Measurements from ENCODE around the gene ADRA2B.
"Not testable (repeated sequence)": the region's sequence is repeated elsewhere in the genome, so short reads cannot be mapped to it uniquely, and the experiment has no call there.

The ADRA2B gene

DNA sequence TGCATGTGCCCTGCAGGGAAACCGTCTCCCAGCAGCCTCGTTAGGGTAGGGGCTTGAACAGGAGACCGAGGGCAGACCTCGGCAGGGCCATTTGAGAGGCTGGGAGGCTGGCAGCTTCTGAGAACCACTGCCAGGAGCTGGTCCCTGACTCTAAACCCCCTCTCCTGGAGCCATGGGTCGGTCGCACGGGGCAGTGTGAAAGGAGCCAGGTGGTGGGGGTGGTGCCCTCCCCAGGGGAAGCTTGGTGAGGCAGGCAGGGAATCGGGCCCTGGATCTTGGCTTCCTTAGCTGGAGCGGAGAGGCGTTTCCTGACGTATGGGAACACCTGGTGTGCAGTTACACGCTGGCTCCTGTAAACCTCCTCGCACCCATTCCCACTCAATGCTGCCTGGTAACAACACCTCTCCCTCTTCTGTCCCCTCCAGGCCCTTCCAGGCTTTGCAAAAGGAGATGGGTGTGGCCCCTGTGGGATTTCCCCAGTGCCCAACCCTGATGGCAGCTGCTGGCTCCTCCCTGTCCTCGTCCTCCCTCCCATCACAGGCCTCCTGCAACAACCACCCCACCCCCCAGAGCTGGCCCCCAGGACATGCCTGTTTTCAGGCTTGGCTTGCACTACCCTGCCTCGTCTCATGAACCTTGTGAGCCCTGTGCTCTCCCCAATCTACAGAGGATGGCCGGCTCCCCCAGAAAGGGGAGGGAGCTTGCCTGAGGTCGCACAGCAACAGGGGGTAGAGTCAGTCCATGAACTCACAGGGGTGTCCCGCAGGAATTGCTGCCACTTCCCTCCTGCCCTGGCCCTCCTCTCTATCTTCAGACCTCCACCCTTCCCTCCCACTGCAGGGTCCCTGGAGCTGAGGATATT, 24.4 kb downstream of the ADRA2B start:
- DNase-seq (ENCODE audit: insufficient read length, low spot score) (no peak), FAIRE-seq (no peak)

- DNase-seq (ENCODE audit: insufficient read length, low spot score), result no peak
- no peak for FAIRE-seq
These were observed 25.1 kb downstream of the ADRA2B start for GRCh38 chr2:96091141-96091710.

DNA sequence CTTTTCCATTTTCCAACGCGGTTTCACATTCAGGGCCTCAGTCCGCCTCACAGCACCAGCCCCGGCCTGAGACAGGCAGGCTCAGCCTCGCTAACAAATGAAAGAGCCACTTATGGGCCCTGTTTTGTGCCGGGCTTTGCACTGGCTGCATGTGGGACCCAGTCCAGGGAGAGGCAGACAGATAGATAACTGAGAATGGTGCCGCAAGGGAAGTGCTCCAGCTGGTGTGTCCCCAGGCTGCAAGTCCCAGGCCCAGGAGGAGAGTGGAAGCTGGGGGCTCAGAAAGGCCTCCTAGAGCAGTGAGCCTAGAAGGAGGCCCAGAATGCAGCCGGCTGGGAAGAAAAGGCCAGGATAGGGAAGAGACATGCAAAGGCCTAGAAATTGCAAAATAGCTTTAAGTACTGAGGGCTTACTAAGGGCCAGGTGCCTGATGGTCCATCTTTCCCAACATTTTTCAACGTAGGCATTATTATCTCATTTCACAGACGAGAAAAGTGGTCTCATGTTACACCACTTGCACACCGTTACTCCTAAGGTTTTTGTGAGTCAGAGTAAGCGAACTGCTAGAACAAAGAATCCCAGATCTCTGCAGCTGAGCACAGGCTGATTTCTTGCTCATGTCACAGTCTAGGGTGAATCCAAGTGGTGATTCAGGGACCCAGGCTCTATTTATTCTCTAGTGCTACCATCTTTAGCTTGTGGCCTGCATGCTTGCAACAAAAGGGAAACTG, 26.0 kb downstream of the ADRA2B start:
- FAIRE-seq, result no peak
- no peak for DNase-seq (ENCODE audit: insufficient read length, low spot score)

DNA sequence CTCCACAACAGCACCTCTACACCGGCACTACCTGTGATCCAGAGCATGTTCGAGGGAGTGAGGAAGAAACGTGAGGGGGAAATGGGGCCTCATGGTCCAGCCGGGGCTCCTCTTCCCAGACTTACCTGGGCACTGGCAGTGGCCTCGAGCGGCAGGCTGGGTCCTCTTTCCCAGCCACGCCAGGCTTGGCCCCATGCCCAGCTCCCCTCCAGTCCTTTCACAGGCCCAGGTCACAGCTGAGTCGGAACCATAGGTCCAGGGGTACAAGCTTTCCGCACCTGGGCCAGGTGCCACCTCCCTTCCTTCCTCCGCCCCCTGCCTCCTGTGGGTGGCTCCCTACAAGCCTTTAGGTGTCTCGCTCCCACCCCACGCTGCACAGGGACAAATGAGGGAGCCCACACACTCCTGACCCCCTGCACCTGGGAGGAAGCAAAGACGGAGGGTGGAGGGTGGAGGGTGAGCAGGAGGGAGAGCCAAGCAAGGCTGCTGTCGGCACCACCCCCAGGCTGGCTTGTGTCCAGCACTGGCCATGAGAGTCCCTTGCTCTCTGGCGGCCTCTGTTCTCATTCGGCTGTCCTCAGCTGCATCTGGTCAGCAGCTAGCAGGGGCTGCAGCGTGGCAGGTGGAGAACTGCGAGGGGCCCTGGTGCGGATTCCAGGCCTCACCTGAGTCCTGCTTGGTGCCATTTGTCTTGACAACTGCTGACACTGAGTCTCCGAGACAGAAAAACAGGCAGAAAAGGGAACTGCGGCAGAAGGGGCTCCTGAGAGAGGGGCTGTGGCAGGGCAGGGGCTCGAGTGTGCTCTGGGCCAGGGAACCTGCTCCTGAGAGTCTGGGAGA, 26.8 kb downstream of the ADRA2B start:
- DNase-seq (ENCODE audit: insufficient read length, low spot score) (no peak), FAIRE-seq (no peak)

GRCh38 chr2:96088340-96089335, 27.7 kb downstream of the ADRA2B start:
- FAIRE-seq, result no peak
- DNase-seq (ENCODE audit: insufficient read length, low spot score), result no peak

- FAIRE-seq (no peak), DNase-seq (ENCODE audit: insufficient read length, low spot score) (no peak)
These were observed 29.2 kb downstream of the ADRA2B start for GRCh38 chr2:96087130-96087529.

DNA sequence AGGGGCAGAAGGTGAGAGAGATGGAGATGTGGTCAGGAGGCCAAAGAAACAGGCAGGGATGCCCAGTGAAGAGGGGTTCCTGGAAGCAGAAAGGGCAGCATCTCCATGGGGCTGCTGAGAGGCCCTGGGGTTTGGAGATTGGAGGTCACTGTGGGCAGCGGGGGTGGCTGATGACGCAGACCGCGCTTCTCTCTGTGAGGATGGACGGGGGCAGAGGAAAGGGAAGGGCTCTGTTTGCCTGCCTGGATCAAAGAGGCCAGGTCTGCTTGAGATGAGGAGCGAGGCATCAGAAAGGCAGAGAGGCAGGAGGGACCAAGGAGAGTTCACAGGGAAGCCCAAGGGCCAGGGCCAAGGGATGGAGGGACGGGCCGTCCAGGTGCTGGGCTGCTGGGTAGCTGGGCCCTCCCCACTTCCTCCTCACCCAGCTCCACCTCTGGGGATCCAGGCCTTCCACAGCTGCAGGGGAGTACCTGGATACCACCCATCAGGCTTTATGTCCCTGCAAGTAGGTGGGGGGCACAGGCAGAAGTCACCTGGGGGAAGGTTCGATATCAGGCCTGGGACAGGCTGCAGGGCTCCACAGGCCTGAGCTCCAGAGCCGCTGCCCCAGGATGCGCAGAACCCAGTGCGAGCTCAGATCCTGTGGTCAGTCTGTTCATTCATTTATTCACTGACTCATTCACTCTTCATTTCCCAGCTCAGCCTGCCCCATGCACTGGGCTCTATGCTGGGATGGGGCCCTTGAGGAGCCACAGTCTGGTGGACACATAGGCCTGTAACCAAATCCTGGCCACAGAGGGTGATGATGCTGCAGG, 30.6 kb downstream of the ADRA2B start:
- FAIRE-seq (no peak), DNase-seq (ENCODE audit: insufficient read length, low spot score) (no peak)

GRCh38 chr2:96084858-96085518, 31.4 kb downstream of the ADRA2B start:
- DNase-seq (ENCODE audit: insufficient read length, low spot score); FAIRE-seq: not testable (repeated sequence)

- DNase-seq (ENCODE audit: insufficient read length, low spot score), result no peak
- FAIRE-seq, result no peak
These were observed 32.1 kb downstream of the ADRA2B start for GRCh38 chr2:96083989-96084857.

DNA sequence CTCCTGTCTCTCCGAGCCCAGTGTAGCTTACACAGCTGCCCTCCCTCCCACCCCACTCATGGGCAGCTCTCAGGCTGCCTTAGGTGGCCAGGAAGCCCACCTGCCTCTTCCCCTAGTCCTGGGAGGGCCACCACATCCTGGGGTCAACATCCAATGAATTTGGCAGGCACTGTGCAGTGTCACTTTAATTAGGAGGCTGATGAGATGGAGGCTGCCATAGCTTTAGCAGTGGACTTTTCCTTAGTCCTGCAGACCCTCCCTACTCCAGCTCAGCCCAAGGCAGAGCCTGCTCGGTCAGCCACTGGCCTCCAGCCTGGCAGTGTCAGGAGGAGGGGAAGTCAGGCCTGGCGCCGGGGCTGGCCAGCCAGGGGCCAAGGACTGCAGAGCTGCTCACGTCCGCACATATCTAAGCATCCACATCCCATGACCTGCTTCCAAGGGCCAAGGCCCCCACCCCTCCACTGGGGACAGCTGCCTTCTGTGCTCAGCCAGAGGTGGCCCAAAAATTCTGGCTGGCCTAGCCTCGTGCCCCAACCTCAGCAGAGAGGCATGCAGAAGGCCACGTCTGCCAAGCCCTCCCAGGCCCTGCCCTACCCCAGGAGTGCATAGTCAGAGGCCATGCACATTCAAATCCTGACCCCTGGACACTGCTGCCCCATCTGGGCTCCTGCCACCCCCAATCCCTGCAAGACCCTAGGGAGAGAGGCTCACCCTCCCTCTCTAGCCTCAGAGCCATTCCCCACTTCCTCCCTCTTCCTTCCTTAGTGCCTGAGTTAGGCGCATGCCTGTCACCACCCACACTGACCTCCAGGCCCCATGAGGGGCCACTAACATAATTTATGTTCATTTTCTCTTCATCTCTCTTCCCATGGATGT, 33.1 kb downstream of the ADRA2B start:
- no peak for DNase-seq (ENCODE audit: insufficient read length, low spot score)
- no peak for FAIRE-seq

DNA sequence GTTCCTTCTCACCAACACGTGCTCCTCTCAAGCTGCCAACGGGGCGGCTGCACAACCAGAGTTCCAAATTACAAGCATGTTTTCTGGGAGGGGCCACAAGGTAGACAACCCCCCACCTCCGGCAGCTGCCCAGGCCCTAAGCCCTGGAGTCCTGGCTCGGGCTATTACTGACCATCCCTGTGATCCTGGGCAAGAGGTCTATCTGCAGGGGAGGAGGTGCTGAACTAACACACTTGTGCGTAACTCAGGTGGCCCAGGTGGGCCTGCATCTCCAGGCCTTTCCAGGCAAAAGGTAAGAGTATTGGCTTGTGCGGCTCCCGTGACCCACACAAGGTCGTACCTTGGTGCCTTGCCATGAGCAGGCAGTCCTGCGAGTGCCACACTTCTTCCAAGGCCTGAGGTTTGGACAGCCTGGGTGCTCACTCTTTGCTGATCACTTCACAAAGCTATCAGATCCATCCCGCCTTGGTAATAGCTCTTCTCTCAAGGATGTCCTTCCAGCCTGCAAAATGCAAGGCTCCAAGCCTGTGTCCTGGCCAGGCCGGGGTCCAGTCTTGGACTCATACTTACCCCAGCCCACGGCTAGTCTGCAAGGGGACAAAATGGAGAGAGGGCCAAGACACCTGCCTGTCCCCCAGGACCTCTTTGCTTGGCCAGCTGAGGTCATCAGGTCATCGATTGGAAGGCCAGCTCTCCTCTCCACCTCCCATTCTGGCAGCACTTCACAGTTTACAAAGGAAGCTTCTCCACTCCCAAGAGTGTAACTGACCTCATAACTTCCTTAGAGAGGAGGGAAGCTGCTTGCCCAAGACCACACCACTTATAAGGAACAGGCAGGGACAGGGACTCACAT, 33.9 kb downstream of the ADRA2B start:
- DNase-seq (ENCODE audit: insufficient read length, low spot score), result no peak
- FAIRE-seq, result no peak

DNA sequence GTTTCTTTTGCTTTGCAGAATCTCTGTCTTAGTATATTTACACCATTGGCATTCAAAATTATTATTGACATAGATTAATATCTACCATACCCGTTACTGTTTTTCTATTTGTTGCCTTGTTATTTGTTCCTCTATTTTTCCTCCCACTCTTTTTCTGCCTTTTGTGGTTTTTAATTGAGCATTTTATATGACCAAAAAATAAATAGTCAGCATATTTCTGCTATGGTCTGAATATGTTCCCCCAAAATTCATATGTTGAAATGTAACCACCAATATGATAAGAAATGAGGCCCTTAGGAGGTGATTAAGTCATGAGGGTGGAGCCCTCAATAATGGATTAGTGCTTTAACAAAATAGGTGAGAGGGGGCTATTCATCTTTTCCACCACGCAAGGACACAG, 35.3 kb downstream of the ADRA2B start:
- DNase-seq (ENCODE audit: insufficient read length, low spot score), result no peak
- FAIRE-seq, result no peak

GRCh38 chr2:96075199-96075771, 41.1 kb downstream of the ADRA2B start:
- DNase-seq (ENCODE audit: insufficient read length, low spot score) (no peak), FAIRE-seq (no peak)

DNA sequence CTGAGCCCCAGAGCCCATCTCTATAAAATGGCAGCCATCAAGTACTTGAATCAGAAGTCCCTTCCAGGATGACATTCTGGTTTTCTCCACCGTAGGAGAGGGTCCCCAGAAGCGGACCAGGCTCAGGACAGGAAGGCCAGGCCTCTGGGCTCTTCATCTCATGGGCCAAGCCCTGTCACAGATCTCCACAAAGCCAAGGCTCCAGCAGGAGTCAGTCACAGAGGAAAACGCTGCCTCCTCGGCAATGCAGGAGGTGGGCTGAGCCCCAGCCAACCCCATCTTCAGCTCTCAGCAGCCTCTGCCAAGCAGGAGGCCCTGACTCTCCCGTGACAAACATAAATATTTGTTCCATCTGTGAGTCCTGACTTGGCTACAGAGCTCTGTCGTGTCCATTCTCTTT, 42.2 kb downstream of the ADRA2B start:
- no peak for DNase-seq (ENCODE audit: insufficient read length, low spot score)
- FAIRE-seq, result no peak

DNA sequence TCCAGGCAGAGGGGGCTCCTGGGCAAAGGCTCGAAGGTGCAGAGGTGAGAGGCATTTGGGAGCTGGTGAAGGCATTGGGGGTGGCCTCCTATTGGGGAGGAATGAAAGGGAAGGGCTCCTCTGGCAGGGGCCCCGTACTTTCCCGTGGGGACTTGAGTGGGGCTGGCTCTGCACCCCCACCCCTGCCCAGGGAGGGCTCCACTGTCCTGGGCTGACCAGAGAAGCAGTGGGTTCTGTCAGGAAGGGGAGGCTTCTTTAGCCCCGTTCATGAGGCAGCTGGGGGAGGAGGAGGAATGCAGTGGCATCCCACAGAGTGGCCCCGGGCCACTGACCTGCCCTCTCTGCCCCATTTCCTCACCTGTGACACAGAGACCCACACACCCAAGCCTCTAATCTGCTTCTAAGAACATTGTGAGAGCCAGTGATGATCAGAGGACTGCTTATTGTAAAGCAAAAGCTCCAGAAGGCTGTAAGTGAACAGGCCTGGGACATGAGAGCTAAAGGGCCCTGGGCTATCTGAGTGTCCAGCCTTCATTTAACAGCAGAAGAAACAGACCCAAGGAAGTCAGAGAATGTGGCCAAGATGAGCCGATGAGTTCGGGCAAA, 43.1 kb downstream of the ADRA2B start:
- DNase-seq (ENCODE audit: insufficient read length, low spot score), result no peak

More for the DNA sequence above, 43.1 kb downstream of the ADRA2B start:
- FAIRE-seq, result no peak

All from GM19239 (cell line).